Colonic mucosa (tissue), 4 donors: ENCODE measurements around the gene UBE4B. TPM values are rescaled to one million over a fixed set of nuclear protein-coding genes. Genes with fewer than 3 reads are reported as not detected.

Source experiments
- DNase-seq: peaks from one replicate; pipeline ENCODE4 v3.0.0-alpha.2; 2020
- H3K27ac ChIP-seq: fragments of 200-600 bp; one replicate; pipeline ENCODE4 v1.8.0; 2021
- H3K27me3 ChIP-seq: fragments of 200-600 bp; one replicate; pipeline ENCODE4 v1.8.0; 2021
- H3K36me3 ChIP-seq: fragments of 200-600 bp; one replicate; pipeline ENCODE4 v1.8.0; 2021
- H3K4me1 ChIP-seq: fragments of 200-600 bp; one replicate; pipeline ENCODE4 v1.8.0; 2021; ENCODE audit warnings: mild to moderate bottlenecking
- H3K4me3 ChIP-seq: fragments of 200-600 bp; one replicate; pipeline ENCODE4 v1.8.0; 2021
- H3K9ac ChIP-seq, 2 donors: one replicate each; pipeline ENCODE4 v1.7.0; 2013; ENCODE audit warnings: control low read depth in 2 of 2, low read depth in 2 of 2, low read length in 2 of 2
- H3K9me3 ChIP-seq: fragments of 200-600 bp; one replicate; pipeline ENCODE4 v1.8.0; 2021
- CTCF ChIP-seq: fragments of 200-600 bp; IDR thresholded peaks from one replicate; pipeline ENCODE4 v1.8.0; 2022; ENCODE audit warnings: antibody characterized with exemption, mild to moderate bottlenecking
- intact Hi-C: fragments of 100-400 bp; cut with DNase I; formaldehyde crosslinking; loops from one replicate; pipeline ENCODE4 v1.14.1; 2022
- total RNA-seq, 2 donors: library from RNA; stranded (reverse); fragmentation: NEBNext Ultra II Directional in 1 of 2; extraction: Animal tissue kit (Norgen Biotek cat#: 25700) in 1 of 2; gene quantifications; one replicate each; pipeline ENCODE4 v1.2.1, GENCODE V29; 2021
- donor health status: healthy.
- donor health status: DM: no; HTN: no; CAD: no.
- donor health status: DM: no; HTN: no; CAD: no.

Gene UBE4B
- total RNA-seq, 2 donors from 2014 or later, result 34.6 to 40.9 TPM

DNA sequence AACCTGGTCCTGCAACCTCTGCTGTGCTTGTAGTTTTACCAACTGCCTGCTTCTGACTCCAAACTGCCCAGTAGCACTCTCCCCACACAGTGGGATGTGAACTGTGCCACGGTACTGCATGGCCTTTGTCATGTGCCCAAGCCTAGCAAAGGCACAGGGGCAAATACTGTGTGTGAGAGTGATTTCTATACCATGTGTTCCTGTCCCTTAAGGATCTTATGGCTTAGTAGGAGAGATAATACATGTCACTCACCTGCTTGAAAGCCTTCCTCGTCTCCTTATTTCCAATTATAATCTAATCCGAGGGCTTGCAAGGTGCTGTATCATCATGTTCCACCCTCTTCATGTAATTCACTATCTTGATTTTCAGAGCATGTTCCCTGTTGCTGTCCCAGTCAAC is 51.3 kb downstream of the UBE4B start:
- DNase-seq, result no peak
- Histone ChIP-seq H3K27me3 (no peaks in the 10 kb centered on the region), H3K4me3 (no peak overlapping the region), H3K36me3 (no peaks in the 10 kb centered on the region), H3K27ac (no peak overlapping the region), H3K9me3 (no peaks in the 10 kb centered on the region), H3K9ac (no peak overlapping the region), H3K4me1 (no peaks in the 10 kb centered on the region)
- no peak for TF ChIP-seq CTCF
- intact Hi-C loops, result no loop called here

DNA sequence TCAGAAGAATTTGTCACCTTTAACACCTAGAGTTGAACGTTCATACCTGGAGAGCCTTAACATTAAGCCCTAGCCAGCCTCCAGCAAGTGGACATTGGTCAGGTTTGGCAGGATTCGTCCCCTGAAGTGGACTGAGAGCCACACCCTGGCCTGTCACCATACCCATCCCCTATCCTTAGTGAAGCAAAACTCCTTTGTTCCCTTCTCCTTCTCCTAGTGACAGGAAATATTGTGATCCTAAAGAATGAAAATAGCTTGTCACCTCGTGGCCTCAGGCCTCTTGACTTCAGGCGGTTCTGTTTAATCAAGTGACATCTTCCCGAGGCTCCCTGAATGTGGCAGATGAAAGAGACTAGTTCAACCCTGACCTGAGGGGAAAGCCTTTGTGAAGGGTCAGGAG is 52.3 kb downstream of the UBE4B start:
- no peak for DNase-seq
- TF ChIP-seq CTCF, result no peak
- Histone ChIP-seq H3K36me3 (no peaks in the 10 kb centered on the region), H3K4me1 (no peaks in the 10 kb centered on the region), H3K27ac (no peak overlapping the region), H3K27me3 (no peaks in the 10 kb centered on the region), H3K4me3 (no peak overlapping the region), H3K9me3 (no peaks in the 10 kb centered on the region), H3K9ac (no peak overlapping the region)
- intact Hi-C loops, result no loop called here

GRCh38 chr1:10087210-10087609 is 54.5 kb downstream of the UBE4B start:
- no peak for TF ChIP-seq CTCF
- H3K27me3 ChIP-seq, result no peaks in the 10 kb centered on the region
- H3K9me3 ChIP-seq, result no peaks in the 10 kb centered on the region
- H3K4me3 ChIP-seq, result no peak overlapping the region
- no peak overlapping the region for H3K27ac ChIP-seq
- H3K36me3 ChIP-seq, result no peaks in the 10 kb centered on the region
- DNase-seq, result no peak
- H3K9ac ChIP-seq, result no peak overlapping the region
- intact Hi-C loops, result no loop called here
- H3K4me1 ChIP-seq, result no peaks in the 10 kb centered on the region

DNA sequence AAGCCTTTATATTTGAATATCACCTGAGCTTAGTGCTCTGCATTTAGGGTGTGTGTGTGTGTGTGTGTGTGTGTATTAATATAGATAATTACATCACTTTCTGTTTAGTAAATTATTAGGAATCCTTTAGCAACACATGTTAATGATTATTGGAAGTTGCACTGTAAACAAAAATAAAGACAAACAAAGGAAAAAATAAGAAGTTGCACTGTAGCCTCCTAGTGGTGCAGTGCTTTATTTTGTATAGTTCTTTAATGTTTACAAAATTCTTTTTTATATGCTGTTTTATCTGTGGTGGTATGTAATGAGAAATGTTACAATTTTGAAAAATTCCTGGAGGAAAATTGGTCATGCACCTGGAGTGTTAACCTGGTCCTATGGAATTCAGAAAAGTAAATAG is 69.2 kb downstream of the UBE4B start:
- H3K9me3 ChIP-seq, result no peaks in the 10 kb centered on the region
- no peak for DNase-seq
- intact Hi-C loops, result no loop called here
- no peak overlapping the region for H3K27ac ChIP-seq
- no peaks in the 10 kb centered on the region for H3K36me3 ChIP-seq
- H3K4me1 ChIP-seq, result no peaks in the 10 kb centered on the region
- TF ChIP-seq CTCF, result no peak
- H3K9ac ChIP-seq, result no peak overlapping the region
- no peaks in the 10 kb centered on the region for H3K27me3 ChIP-seq
- no peak overlapping the region for H3K4me3 ChIP-seq

GRCh38 chr1:10103193-10103592 is 70.4 kb downstream of the UBE4B start:
- Histone ChIP-seq H3K36me3 (no peaks in the 10 kb centered on the region), H3K9ac (no peak overlapping the region), H3K4me3 (no peak overlapping the region), H3K9me3 (no peaks in the 10 kb centered on the region), H3K4me1 (no peaks in the 10 kb centered on the region), H3K27me3 (no peaks in the 10 kb centered on the region), H3K27ac (no peak overlapping the region)
- intact Hi-C loops, result no loop called here
- no peak for DNase-seq
- TF ChIP-seq CTCF, result no peak

- intact Hi-C loops, result loop anchor here (5.0 kb wide), 1 partner anchor 73 kb away; the partner anchor contains the start of gene UBE4B
- DNase-seq, result no peak
- Histone ChIP-seq H3K36me3 (no peaks in the 10 kb centered on the region), H3K9ac (no peak overlapping the region), H3K4me1 (no peaks in the 10 kb centered on the region), H3K27me3 (no peaks in the 10 kb centered on the region), H3K9me3 (no peaks in the 10 kb centered on the region), H3K27ac (peak overlapping the region; percentile 57), H3K4me3 (no peak overlapping the region)
- TF ChIP-seq CTCF, result no peak
Observed at GRCh38 chr1:10104834-10105233, 72.1 kb downstream of the UBE4B start.
